H1 (cell line): Measurements from ENCODE around the gene BPHL. TPM values are rescaled to one million over a fixed set of nuclear protein-coding genes. Genes with fewer than 3 reads are reported as not detected.

ENCODE experiments used
- EP300 ChIP-seq, 2 experiments: IDR thresholded peaks; 1 replicate in 1 of 2; 2 replicates in 1 of 2; pipeline ENCODE4 v1.6.1; 2011 to 2012; ENCODE audit warnings: low read depth in 2 of 2, low read length in 2 of 2, mild to moderate bottlenecking in 2 of 2, borderline replicate concordance in 1 of 2, inconsistent platforms in 1 of 2, moderate library complexity in 1 of 2
- GABPA ChIP-seq: IDR thresholded peaks from 2 replicates; pipeline ENCODE4 v1.6.1; 2011; ENCODE audit warnings: mild to moderate bottlenecking, low read length, moderate library complexity, borderline replicate concordance; ENCODE audit not compliant: insufficient read depth
- POLR2AphosphoS5 ChIP-seq: IDR thresholded peaks from 2 replicates; pipeline ENCODE4 v1.6.1; 2011; ENCODE audit warnings: low read depth, low read length
- polyA plus RNA-seq, 7 experiments: library from polyadenylated mRNA; depleted of rRNA in 3 of 7; stranded (reverse) in 5 of 7; unstranded in 2 of 7; fragments of >200 nt in 5 of 7; fragments of 200-250 nt in 2 of 7; gene quantifications; 1 replicate in 5 of 7; 2 replicates in 1 of 7; 4 replicates in 1 of 7; pipeline versions ENCODE4 v1.2.1 to v1.2.3, GENCODE V29; 2011 to 2013; ENCODE audit warnings: missing spikeins in 2 of 7, mixed read lengths in 2 of 7
- total RNA-seq: library from RNA; stranded (reverse); fragmentation: NEBNext Ultra II Directional; extraction: Animal tissue kit (Norgen Biotek cat#: 25700); gene quantifications from 2 replicates; pipeline ENCODE4 v1.2.1, GENCODE V29; 2021
- TF ChIP-seq, protein P1 (sequence below): fragments of 300-600 bp; sonication (generic); IDR thresholded peaks from 2 replicates; pipeline ENCODE4 v1.7.1; 2012; ENCODE audit warnings: low read length, moderate library complexity, mild to moderate bottlenecking, inconsistent platforms; ENCODE audit not compliant: insufficient replicate concordance

Gene BPHL
- total and polyA plus RNA-seq, 2 of the 8 experiments (the other 6 are each of a cell fraction or from before 2014, with no cell fraction given): 24.4 to 36.4 TPM

GRCh38 chr6:3138341-3138740 lies 19.8 kb downstream of the BPHL start (continued):
- TF ChIP-seq, protein P1, sequence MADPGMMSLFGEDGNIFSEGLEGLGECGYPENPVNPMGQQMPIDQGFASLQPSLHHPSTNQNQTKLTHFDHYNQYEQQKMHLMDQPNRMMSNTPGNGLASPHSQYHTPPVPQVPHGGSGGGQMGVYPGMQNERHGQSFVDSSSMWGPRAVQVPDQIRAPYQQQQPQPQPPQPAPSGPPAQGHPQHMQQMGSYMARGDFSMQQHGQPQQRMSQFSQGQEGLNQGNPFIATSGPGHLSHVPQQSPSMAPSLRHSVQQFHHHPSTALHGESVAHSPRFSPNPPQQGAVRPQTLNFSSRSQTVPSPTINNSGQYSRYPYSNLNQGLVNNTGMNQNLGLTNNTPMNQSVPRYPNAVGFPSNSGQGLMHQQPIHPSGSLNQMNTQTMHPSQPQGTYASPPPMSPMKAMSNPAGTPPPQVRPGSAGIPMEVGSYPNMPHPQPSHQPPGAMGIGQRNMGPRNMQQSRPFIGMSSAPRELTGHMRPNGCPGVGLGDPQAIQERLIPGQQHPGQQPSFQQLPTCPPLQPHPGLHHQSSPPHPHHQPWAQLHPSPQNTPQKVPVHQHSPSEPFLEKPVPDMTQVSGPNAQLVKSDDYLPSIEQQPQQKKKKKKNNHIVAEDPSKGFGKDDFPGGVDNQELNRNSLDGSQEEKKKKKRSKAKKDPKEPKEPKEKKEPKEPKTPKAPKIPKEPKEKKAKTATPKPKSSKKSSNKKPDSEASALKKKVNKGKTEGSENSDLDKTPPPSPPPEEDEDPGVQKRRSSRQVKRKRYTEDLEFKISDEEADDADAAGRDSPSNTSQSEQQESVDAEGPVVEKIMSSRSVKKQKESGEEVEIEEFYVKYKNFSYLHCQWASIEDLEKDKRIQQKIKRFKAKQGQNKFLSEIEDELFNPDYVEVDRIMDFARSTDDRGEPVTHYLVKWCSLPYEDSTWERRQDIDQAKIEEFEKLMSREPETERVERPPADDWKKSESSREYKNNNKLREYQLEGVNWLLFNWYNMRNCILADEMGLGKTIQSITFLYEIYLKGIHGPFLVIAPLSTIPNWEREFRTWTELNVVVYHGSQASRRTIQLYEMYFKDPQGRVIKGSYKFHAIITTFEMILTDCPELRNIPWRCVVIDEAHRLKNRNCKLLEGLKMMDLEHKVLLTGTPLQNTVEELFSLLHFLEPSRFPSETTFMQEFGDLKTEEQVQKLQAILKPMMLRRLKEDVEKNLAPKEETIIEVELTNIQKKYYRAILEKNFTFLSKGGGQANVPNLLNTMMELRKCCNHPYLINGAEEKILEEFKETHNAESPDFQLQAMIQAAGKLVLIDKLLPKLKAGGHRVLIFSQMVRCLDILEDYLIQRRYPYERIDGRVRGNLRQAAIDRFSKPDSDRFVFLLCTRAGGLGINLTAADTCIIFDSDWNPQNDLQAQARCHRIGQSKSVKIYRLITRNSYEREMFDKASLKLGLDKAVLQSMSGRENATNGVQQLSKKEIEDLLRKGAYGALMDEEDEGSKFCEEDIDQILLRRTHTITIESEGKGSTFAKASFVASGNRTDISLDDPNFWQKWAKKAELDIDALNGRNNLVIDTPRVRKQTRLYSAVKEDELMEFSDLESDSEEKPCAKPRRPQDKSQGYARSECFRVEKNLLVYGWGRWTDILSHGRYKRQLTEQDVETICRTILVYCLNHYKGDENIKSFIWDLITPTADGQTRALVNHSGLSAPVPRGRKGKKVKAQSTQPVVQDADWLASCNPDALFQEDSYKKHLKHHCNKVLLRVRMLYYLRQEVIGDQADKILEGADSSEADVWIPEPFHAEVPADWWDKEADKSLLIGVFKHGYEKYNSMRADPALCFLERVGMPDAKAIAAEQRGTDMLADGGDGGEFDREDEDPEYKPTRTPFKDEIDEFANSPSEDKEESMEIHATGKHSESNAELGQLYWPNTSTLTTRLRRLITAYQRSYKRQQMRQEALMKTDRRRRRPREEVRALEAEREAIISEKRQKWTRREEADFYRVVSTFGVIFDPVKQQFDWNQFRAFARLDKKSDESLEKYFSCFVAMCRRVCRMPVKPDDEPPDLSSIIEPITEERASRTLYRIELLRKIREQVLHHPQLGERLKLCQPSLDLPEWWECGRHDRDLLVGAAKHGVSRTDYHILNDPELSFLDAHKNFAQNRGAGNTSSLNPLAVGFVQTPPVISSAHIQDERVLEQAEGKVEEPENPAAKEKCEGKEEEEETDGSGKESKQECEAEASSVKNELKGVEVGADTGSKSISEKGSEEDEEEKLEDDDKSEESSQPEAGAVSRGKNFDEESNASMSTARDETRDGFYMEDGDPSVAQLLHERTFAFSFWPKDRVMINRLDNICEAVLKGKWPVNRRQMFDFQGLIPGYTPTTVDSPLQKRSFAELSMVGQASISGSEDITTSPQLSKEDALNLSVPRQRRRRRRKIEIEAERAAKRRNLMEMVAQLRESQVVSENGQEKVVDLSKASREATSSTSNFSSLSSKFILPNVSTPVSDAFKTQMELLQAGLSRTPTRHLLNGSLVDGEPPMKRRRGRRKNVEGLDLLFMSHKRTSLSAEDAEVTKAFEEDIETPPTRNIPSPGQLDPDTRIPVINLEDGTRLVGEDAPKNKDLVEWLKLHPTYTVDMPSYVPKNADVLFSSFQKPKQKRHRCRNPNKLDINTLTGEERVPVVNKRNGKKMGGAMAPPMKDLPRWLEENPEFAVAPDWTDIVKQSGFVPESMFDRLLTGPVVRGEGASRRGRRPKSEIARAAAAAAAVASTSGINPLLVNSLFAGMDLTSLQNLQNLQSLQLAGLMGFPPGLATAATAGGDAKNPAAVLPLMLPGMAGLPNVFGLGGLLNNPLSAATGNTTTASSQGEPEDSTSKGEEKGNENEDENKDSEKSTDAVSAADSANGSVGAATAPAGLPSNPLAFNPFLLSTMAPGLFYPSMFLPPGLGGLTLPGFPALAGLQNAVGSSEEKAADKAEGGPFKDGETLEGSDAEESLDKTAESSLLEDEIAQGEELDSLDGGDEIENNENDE: no peak
- TF ChIP-seq GABPA: no peak
- TF ChIP-seq POLR2AphosphoS5: no peak
- no peak for TF ChIP-seq EP300 (IDR thresholded peaks at IDR 0.05; ENCODE audit: borderline replicate concordance in 1 of 2, low read depth in 2 of 2, low read length in 2 of 2)
